Left lung (tissue), 10 donors: Measurements from ENCODE around the gene SERINC3. TPM values are rescaled to one million over a fixed set of nuclear protein-coding genes. Genes with fewer than 3 reads are reported as not detected.

Experiments used
- ATAC-seq: fragments of 200-7000 bp; cut with Tn5 transposase; one replicate; pipeline ENCODE4 v1.9.1; 2020; ENCODE audit warnings: moderate library complexity
- DNase-seq, 4 donors: peaks; one replicate each; pipeline ENCODE4 v3.0.0-alpha.2; 2013 to 2020
- H3K27ac ChIP-seq, 2 donors: fragments of 200-600 bp; sonication (generic) in 1 of 2; one replicate each; pipeline versions ENCODE4 v1.5.0 to v1.8.0; 2020 to 2021
- H3K27me3 ChIP-seq, 2 donors: fragments of 200-600 bp; sonication (generic) in 1 of 2; one replicate each; pipeline versions ENCODE4 v1.5.0 to v1.8.0; 2020 to 2021
- H3K36me3 ChIP-seq, 2 donors: fragments of 200-600 bp; sonication (generic) in 1 of 2; one replicate each; pipeline versions ENCODE4 v1.5.0 to v1.8.0; 2020 to 2021
- H3K4me1 ChIP-seq, 2 donors: fragments of 200-600 bp; one replicate each; pipeline ENCODE4 v1.8.0; 2021
- H3K4me3 ChIP-seq, 2 donors: fragments of 200-600 bp; sonication (generic) in 1 of 2; one replicate each; pipeline versions ENCODE4 v1.5.0 to v1.8.0; 2020 to 2021; ENCODE audit warnings: mild to moderate bottlenecking in 1 of 2
- H3K9me3 ChIP-seq, 2 donors: fragments of 200-600 bp; sonication (generic) in 1 of 2; one replicate each; pipeline versions ENCODE4 v1.5.0 to v1.8.0; 2020 to 2021
- intact Hi-C, 2 donors: fragments of 100-400 bp; cut with DNase I; formaldehyde crosslinking; loops; one replicate each; pipeline versions ENCODE4 v1.11.2 to v1.14.2; 2022
- polyA plus RNA-seq, 6 donors: library from polyadenylated mRNA; unstranded; fragments of 120-200 nt; gene quantifications; one replicate each; pipeline ENCODE4 v1.2.1, GENCODE V29; 2013; ENCODE audit not compliant: insufficient read length in 6 of 6
- total RNA-seq, 2 donors: library from RNA; stranded (reverse); fragmentation: NEBNext Ultra II Directional; extraction: Animal tissue kit (Norgen Biotek cat#: 25700); gene quantifications; one replicate each; pipeline ENCODE4 v1.2.1, GENCODE V29; 2021
- TF ChIP-seq, protein P1 (sequence below), 2 donors: fragments of 200-600 bp; sonication (generic) in 1 of 2; IDR thresholded peaks; one replicate each; pipeline versions ENCODE4 v1.5.0 to v1.8.0; 2021; ENCODE audit warnings: antibody characterized with exemption in 2 of 2
- donor health status: DM: no; HTN: yes; CAD: no.
- donor health status: DM: no; HTN: no; CAD: no.

SERINC3 gene
- total and polyA plus RNA-seq, 8 donors = 68.3 to 123 (median 72.5) TPM

- H3K27me3 ChIP-seq = peaks cover 0 to 5% of the 10 kb centered on the region in 2 donors
- ATAC-seq = no peak
- no peak for DNase-seq
- H3K4me1 ChIP-seq = peaks cover 0 to 21% of the 10 kb centered on the region in 2 donors
- H3K27ac ChIP-seq = no peak overlapping the region
- H3K36me3 ChIP-seq = no peaks in the 10 kb centered on the region
- intact Hi-C loops = no loop called here
- no peak overlapping the region for H3K4me3 ChIP-seq
- TF ChIP-seq, protein P1, sequence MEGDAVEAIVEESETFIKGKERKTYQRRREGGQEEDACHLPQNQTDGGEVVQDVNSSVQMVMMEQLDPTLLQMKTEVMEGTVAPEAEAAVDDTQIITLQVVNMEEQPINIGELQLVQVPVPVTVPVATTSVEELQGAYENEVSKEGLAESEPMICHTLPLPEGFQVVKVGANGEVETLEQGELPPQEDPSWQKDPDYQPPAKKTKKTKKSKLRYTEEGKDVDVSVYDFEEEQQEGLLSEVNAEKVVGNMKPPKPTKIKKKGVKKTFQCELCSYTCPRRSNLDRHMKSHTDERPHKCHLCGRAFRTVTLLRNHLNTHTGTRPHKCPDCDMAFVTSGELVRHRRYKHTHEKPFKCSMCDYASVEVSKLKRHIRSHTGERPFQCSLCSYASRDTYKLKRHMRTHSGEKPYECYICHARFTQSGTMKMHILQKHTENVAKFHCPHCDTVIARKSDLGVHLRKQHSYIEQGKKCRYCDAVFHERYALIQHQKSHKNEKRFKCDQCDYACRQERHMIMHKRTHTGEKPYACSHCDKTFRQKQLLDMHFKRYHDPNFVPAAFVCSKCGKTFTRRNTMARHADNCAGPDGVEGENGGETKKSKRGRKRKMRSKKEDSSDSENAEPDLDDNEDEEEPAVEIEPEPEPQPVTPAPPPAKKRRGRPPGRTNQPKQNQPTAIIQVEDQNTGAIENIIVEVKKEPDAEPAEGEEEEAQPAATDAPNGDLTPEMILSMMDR (IDR thresholded peaks at IDR 0.05) = no peak
- no peaks in the 10 kb centered on the region for H3K9me3 ChIP-seq
These were observed 6.4 kb upstream of the SERINC3 start for GRCh38 chr20:44528309-44528708.

DNA sequence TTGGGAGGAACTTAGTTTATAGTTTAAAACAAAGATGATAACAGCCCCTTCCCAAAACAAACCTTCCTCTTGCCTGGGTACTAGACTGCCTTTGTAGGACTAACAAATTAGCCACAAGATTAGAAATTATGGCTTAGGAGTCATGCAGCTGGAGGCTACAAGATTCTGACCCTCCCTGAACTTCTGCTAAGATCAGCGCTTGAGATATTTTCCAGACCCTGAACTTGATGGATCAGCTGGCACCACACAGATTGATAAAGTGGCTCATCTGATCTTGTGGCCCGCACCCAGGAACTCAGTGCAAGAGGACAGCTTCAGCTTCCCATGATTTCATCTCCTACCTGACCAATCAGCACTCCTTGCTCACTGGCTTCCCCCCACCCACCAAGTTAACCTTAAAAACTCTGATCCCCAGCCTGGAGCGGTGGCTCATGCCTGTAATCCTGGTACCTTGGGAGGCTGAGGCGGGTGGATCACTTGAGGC, 5.9 kb upstream of the SERINC3 start:
- DNase-seq (no peak), ATAC-seq (no peak)
- Histone ChIP-seq H3K36me3 (no peaks in the 10 kb centered on the region), H3K9me3 (no peaks in the 10 kb centered on the region), H3K4me1 (peaks cover 1 to 18% of the 10 kb centered on the region in 2 donors), H3K27me3 (peaks cover 0 to 5% of the 10 kb centered on the region in 2 donors), H3K4me3 (no peak overlapping the region), H3K27ac (no peak overlapping the region)
- TF ChIP-seq, protein P1 (IDR thresholded peaks at IDR 0.05) = no peak
- intact Hi-C loops = no loop called here

DNA sequence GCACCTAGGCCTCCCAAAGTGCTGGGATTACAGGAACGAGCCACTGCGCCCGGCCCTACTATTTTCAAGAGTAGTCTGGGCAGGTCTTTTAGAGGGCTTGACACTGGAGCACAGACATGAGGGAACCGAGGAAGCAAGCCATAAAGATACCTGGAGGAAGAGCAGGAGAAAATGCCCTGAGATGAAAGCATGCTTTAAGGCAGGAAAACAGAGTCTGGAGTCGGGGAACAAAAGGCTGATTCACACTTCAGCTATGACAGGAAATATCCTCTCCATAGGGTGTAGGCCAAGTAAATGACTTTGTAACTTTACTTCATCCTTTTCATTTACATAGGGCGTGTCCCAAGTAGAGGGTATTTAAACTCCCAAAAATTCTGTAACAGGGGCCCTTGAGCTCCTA, 4.3 kb upstream of the SERINC3 start:
- DNase-seq = no peak
- H3K36me3 ChIP-seq = no peaks in the 10 kb centered on the region
- no peak overlapping the region for H3K4me3 ChIP-seq
- ATAC-seq = no peak
- intact Hi-C loops = no loop called here
- no peaks in the 10 kb centered on the region for H3K9me3 ChIP-seq
- H3K4me1 ChIP-seq = peaks cover 4 to 10% of the 10 kb centered on the region in 2 donors
- TF ChIP-seq, protein P1 (IDR thresholded peaks at IDR 0.05) = no peak
- no peaks in the 10 kb centered on the region for H3K27me3 ChIP-seq
- H3K27ac ChIP-seq = no peak overlapping the region

DNA sequence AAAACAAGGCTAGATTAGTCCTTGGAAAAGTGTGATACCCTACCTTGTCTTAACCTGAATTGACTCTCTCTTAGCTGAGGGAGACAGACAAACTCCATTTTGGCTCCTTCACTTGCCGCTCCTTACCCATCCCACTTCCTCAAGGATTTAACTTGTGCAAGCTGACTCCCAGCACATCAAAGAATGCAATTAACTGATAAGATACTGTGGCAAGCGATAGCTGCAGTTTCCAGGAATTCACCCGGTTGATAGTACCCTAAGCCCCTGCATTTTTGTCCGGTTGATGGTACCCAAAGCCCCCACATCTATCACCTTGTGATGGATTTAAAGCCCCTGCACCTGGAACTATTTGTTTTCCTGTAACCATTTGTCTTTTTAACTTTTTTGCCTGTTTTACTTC, 1.9 kb upstream of the SERINC3 start:
- no peak overlapping the region for H3K27ac ChIP-seq
- H3K9me3 ChIP-seq = no peaks in the 10 kb centered on the region
- no peaks in the 10 kb centered on the region for H3K27me3 ChIP-seq
- H3K36me3 ChIP-seq = no peaks in the 10 kb centered on the region
- no peak overlapping the region for H3K4me3 ChIP-seq
- intact Hi-C loops = no loop called here
- TF ChIP-seq, protein P1 (IDR thresholded peaks at IDR 0.05) = no peak
- H3K4me1 ChIP-seq = peaks cover 24 to 31% of the 10 kb centered on the region in 2 donors
- ATAC-seq (no peak), DNase-seq (no peak)

DNA sequence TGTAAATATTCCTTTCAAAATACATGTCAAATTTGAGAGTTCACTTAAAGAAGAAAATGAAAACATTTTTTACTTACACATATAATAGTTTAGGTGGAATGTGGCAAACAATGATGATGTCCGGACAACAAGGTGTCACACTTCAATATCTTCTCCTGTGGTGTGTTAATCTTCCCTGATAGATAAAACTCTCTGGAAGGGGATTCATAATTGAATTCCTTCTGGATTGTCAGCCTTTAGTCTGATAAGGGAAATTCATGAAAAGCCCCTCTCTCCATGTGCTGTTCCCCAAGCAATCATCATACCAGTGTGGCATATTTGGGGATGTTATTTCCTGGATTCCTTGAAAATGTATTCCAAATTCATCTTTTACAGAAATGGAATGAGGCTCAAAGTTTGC, 971 bp upstream of the SERINC3 start:
- Histone ChIP-seq H3K27ac (peak overlapping the region in 1 of 2 donors; percentile 91), H3K27me3 (no peaks in the 10 kb centered on the region), H3K4me1 (peaks cover 24 to 40% of the 10 kb centered on the region in 2 donors), H3K4me3 (no peak overlapping the region), H3K36me3 (no peaks in the 10 kb centered on the region), H3K9me3 (no peaks in the 10 kb centered on the region)
- intact Hi-C loops = no loop called here
- no peak for DNase-seq
- TF ChIP-seq, protein P1 (IDR thresholded peaks at IDR 0.05) = no peak
- ATAC-seq = no peak
